IPS-11a (cell line): ENCODE results near the gene TMA7.

ENCODE experiments used
- H3K4me3 ChIP-seq: one replicate; pipeline ENCODE4 v1.5.1; 2013; ENCODE audit warnings: low read depth, low read length, control low read depth

TMA7 gene

DNA sequence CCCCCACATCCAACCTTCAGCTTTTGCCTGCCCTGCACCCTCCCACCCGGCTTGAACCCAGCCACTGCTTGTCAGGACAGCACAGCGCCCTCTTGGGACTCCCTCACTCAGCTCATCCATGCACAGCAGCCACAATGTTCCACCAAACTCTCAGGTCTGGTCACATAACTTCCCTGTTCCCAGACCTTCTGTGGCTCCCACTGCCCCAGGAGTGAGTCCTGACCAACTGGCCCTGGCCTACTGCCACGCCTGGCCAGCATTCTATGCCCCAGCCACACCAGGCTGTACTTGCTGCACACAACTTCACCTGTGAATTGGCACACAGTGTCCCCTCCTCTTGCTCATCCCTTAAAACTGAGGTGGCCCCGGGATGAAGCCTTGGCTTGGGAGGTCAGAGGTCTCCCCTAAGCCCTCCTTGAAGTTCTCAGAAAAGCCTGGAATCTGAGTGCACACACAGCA, 31.2 kb upstream of the TMA7 start:
- H3K4me3 ChIP-seq = no peak overlapping the region

DNA sequence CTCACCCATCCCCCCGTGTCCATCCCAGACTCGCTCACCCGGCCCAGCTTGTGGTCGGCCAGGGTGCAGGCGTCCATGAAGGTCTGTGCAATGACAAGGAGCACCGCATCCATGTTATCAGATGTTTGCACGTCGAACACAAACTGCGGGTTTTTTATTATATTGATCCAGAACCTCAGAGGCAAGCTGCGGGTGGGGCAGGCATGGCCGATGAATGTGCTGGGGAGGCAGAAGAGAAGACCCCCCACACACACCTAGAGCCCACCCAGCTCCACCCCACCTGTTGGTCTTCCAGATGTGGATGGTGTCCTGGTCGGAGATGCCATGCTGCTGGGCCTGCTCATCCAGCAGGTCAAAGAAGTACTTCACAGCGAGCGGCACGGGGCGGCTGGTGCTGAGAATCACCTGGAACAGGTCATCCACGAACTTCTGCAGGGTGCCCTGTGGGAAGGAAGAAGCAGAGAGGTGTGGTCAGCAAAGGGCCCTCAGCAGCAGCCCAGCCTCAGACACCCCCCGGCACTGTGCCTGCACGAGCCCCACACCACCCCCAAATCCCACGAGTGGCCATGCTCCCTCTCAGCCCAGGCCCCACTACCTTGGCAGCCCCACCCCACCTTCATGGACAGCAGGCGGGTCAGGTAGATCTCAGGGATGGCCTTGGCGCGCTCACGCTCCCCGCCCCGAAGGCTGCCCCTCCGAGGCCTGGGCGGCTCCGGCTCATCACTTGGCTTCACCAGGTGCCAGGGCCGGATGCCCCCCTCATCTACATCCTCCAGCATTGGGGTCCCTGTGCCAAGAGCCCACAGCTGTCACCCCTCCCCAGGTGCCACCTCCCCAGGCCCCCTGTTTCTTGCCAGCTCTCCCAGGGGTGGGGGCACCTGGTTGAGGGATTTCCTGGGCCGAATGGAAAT, 30.5 kb upstream of the TMA7 start:
- no peak overlapping the region for H3K4me3 ChIP-seq

DNA sequence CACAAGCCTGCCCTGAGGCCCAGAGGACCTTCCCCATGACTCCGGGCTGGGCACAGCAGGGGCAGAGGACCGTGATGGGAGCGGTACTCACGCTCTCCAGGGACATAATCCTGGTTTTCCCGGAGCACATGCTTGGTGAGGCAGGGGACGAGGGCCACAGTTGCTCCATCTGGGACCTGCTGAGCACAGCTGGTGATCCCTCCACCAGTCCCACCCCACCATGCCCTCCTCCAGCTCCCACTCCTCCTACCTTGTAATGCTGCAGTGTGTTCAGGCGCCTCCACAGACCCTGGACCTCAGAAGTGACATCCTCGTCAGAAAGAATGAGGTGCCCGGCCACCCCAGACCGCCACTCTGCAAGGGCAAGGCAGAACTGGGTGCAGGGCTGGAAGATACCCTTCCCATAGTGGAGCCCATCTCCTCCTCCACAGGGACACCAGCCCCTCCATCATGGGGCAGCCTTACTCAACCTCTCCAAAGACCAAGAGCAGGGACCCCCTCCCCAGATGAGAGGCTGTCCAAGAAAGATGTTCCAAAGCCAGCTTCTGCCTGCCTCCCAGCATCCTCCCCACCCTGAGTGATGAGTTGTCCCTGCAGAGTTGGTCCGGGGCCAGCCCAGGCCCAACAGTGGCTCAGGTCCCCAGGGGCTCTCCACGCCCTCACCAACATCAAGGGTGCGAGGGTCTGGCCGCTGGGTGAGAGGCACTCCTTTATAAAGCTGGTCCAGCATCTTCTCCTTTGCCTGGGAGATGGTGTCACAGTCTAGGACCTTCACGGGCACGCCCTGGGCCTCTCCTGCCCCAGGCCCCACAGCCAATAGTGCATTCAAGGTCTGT, 29.6 kb upstream of the TMA7 start:
- H3K4me3 ChIP-seq = no peak overlapping the region

DNA sequence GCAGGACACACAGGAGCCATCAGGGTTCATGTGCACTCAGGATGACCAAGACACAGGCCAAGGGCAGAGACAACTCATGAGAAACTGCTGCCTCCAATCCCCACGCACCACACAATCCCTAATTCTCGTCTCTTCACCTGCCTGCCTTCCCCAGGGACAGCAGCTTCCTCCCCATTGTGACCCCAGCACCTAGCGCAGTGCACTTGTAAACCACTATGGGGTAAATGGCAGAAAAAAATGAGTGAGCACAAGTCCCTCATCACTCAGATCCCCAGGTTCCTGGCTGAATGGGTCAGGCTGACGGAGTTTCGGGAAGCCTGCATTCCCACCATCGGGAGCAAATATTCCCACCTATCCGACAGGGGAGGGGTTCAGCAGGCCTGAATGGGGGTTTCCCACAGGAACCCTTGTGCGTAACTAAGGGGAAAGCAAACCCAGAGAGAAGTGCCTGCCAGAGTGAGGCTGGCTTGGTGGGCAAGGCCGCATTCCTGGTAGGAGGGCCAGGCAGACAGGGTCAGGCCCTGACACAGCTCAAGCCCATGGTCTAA, 28.9 kb upstream of the TMA7 start:
- no peak overlapping the region for H3K4me3 ChIP-seq

DNA sequence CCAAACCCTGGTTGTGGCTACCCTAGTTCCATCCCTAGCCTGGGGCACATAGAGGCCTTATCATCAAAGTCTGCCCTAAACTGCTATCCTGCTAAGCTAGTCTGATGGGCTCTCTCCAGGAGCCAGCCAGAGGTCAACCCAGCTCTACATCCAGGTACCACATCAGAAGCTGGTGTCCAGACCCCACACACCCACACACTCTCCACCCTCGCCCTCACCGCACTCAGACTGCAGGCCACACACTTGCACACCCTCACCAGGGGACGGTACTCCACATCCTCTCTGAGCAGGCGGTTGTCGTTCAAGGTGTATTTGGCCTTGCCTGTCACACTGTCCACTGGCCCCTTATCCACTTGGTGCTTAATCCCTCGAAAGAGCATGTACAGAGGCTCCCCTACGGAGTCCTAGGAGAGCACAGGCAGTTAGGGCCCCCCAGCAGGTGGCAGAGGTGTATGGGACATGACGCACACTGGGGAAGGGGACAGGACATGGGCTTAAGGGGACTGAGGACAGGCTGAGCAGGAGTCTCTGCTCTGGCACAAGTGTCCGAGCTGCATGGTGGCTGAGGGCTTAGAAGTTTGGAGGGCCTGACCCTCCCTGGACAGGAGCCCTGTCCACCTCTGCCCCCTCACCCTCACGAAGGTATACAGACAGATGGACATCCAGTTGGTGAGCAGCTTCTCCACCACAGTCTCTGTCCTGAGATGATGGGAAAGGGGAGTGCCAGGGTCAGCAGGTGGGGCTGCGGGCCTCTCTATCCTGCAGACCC, 28.3 kb upstream of the TMA7 start:
- no peak overlapping the region for H3K4me3 ChIP-seq

DNA sequence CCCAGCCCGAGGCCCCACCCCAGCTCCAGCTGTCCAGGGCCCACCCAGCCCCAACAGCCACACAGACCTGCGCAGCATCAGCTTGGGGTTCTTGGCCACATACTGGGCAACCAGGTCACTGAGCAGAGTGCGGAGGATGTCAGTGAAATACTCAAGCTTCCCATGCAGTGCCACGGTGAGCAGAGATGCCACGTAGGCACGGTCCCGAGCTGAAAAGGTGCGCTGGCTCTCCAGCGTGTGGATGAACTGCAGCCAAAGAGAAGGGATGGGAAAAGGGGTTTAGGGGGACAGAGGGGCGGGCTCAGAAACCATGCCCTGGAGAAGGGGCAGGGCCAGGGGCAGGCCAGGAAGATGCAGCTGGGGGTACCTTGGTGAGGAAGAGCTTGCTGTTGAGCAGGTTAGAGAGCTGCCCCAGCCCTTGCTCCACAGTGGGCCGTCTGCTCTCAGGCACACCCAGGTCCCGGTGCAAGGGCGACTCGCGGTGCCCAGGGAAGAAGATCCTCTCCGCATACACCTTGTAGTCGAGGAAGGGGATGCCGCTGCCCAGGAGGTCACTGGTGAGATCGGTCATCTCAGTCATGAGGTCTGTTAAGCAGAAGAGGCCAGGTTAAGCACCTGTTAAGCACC, 27.6 kb upstream of the TMA7 start:
- H3K4me3 ChIP-seq = no peak overlapping the region

DNA sequence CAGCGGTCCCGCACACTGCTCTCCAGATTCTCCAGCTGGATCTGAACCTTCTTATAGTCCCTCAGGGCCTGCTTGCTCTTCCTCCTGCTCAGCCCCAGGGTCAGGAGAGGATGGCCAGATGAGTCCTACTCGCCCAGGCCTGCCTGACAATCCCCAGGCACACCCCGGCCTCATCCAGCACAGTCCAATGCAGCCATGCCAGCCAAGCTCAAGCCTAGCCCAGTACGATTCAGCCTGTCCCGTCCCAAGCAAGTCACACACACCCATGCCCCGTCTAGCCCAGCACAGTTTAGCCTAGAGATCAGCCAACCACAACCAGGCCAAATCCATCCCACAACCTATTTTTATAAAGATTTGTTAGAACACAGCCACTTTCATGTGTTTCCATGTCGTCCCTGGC, 27.0 kb upstream of the TMA7 start:
- H3K4me3 ChIP-seq = no peak overlapping the region

DNA sequence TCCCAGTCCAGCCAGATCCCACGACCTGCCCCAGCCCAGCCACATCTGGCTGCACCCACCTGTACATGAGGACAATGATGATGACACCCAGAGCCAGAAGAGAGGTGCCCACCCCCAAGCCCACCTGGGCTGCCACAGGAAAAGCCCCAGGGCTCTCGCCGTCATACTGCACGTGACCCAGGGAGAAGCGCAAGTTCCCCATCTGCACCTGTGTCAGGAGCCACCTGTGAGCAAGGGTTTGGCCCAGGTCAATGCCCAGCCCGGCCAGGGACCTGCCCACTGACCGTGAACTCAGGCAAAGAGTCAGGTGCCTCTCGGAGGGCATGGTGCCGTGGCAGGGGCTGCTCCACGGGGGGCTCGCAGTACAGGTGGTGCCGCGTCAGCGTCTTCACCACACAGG, 26.4 kb upstream of the TMA7 start:
- H3K4me3 ChIP-seq = no peak overlapping the region

DNA sequence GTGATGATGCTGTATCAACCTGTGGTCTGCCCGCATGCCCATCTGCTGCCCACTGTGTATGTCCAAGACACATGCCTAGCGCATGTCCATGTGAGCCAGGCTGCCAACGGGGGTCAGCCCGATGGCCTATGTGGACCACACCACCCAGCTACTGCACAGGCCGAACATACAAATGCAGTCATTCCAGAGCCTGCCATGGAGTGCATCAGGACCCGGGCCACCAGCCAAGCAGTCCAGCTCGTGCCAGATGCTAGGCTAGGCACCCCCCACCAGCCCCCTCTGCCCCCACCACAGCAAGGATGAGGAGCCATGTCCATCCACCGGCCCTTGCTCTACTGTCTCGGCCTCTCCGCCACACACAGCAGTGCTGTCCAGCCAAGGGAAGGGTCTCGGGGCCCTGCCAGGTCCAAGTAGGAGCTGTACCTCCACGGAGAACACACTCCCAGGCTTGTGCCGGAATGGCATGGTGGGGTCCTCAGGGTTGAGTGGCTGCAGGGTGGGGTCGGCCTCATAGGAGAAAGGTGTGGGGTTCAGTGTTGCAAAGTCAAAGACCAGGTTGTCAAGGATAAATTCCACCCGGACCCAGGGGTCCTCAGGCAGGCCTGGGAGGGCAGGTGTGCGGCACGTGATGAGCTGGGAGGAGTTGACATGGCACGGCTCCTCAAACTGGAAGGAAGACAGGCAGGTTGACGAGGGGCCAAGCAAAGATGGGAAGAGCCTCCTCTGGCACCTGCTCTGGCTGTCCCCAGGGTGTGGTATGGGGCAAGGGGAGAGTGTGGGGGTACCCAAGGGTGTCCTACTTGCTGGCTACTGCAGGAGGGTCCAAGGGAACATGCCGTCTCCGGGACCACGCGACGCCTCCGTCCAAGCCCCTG, 25.4 kb upstream of the TMA7 start:
- no peak overlapping the region for H3K4me3 ChIP-seq

DNA sequence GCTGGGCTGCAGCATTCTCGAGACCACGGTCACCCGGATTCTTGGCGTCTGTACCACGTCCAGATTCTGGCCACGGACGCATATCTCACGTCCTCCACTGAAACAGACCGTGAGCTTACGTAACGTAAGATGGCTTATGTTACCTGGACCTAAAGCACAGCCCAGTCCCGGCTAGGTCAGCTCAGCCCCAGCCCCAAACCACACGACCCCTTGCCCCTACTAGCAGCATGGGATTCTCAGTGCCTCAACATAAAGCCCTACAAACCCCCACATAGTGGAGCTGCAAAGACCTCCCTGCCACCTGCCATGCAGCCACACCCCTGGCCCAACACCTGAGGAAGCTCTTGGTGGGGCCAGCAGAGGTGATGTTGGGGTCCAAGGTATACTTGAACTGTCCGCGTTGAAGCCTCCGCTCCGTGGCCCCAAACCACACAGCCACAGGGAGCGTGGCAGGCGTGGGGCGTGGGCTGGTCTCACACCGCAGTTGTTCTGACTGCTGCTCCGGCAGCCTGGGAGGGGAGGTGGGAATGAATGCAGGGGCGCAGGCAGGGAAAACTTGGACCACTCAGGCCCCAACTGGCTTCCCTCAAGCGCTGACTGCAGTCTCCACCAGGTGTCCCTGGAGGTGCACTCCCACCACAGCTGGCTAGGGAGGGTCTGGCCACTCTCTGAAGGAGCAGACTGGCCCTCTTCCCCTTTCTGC, 24.7 kb upstream of the TMA7 start:
- H3K4me3 ChIP-seq = no peak overlapping the region

DNA sequence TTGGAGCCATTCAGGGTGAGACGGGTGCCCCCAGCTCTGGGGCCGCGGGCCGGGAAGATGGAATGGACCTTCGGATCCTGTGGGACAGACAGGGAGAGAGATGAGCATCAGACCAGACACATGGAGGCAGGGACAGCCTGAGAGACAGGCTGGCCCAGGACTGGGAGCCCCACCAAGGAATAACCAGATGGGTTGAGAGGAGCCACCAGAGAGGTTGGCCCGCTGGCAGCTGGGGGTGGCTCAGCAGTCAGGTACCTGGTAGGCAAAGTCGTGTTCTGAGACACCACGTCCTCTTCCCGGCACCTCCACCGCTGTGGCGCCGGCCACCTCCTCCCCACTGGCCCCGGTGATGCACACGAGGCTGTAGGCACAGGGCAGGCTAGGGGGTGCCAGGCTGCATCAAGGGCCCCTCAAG, 24.0 kb upstream of the TMA7 start:
- no peak overlapping the region for H3K4me3 ChIP-seq

DNA sequence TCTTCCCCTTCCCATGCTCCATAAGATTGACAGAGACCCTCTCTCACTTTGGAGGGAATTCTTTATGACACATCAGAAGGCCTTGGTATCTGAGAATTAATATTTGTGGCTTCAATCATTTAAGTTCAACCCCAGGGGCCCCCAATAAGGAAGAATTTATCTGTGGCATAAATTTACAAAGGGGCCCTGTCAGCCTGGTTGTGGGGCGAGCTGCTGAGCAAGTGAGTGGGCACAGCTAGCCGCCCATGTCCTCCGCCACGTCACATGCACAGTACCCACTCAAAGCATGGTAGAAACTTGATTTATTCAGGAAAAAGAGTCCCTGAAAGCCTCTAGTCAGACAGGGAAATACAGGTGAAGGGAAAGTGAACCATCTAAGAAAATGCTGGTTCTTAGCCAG, 23.5 kb upstream of the TMA7 start:
- no peak overlapping the region for H3K4me3 ChIP-seq

DNA sequence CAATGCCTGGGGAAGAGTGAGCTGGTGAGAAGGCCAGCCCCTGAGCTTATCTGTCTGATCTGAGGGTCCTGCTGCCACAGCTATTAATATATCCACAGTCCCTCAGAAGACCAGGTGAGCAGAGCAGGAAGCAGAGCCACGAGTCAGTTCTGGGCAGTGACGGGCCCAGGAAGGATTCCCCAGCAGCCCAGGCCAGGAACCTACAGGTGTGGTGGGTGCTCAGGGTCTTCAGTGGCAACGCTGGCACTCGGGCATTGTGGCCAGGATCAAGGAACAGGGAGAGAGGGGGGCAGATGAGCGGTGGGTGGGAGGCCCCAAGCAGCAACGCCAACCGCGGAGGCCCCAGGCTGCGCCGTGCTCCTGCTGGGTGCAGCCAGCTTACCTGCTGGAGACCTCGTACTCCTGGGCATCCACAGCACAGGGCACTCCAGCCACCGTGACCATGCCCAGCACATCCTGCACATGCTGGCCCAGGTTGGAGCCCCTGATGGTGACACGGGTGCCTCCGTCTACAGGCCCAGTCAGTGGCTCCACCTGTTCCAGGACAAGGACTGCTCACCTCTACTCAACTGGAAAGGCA, 22.4 kb upstream of the TMA7 start:
- no peak overlapping the region for H3K4me3 ChIP-seq

DNA sequence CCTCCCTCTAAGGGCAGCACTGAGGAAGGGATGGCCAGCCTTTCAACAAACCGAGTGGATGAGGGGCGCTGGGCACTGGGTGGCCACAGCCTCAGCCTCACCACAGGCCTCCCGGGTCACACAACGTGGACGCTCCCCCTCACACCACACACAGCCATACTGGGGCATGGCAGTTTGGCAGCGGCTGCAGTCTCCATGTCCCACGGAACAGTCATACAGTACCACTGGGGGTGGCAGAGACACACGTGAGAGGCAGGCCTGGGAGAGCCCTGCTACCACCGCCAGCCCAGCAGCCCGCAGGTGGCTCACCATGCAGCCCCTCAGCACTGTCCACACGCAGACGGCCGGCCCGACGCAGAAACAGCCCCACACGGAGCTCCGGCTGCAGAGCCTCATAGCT, 21.9 kb upstream of the TMA7 start:
- H3K4me3 ChIP-seq = no peak overlapping the region

DNA sequence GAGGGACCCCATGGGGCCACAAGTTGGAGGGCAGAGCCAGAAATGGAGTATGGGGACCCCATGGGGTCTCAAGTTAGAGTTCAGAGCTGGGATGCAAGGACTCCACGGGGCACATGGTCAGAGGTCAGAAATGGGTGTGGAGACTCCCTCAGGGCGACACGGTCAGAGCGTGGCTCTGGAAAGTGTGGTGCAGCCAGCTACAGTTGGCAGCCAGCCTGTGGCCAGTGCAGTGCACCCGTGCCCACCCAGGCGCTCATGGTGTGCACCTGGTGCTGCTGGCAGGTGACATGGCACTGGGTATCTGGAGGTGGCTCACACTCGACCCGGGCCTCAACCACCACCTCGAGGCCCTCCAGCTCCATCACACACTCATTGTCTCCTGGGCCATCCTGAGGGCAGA, 21.4 kb upstream of the TMA7 start:
- no peak overlapping the region for H3K4me3 ChIP-seq

DNA sequence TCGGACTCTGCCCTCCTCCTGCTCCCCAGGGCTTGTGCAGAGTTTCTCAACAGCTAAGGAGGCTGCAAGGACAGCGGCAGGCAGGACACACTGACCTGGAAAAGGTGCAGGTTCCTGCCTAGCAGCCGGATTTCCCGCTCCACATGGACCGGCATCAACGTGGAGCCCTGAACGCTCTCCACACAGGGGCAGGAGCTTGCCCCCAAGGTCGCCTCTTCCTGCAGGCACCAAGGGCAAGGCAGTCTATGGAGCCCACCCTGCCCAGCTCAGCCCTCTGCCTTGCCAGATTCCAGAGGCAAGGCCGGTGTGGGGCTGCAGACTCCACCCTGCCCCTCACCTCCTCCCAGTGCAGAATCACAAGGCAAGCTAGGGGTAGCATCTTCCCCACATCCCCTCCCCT, 20.9 kb upstream of the TMA7 start:
- no peak overlapping the region for H3K4me3 ChIP-seq

DNA sequence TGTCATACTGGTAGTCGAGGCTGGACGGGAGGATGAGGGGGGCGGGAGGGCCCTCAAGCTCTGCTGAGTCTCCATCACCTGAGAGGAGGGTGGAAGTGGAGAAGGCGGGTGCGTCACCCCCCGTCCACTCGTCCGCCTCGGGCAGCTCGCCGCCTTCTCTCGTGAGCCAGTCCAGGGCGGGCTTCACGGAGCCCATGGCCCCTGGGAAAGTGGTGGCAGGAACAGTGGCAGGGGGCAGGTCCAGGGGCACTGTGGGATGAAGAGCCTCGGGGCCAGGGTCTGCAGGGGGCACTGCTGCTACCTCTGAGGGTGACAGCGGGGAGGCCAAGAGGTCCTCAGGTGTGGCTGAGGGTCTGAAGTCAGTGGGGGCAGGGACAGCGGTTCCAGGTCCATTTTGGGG, 20.5 kb upstream of the TMA7 start:
- no peak overlapping the region for H3K4me3 ChIP-seq

DNA sequence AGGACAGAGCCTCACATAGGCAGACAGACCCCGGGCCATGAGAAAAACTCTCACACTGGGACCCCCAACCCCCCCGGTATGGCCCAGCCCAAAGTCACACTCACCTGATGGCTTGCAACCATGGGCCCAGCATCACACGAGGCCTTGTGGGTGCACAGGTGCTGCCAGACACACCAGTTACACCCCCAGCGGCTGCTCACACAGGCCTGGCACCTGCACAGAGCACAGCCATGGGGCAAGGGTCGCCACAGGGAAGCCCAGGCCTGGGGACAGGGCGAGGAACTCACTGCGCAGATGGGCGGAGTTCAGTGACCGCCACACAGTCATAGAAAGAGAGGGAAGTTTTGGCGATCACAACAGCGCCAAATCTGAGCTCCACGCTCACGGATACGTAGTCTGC, 19.5 kb upstream of the TMA7 start:
- H3K4me3 ChIP-seq = no peak overlapping the region

DNA sequence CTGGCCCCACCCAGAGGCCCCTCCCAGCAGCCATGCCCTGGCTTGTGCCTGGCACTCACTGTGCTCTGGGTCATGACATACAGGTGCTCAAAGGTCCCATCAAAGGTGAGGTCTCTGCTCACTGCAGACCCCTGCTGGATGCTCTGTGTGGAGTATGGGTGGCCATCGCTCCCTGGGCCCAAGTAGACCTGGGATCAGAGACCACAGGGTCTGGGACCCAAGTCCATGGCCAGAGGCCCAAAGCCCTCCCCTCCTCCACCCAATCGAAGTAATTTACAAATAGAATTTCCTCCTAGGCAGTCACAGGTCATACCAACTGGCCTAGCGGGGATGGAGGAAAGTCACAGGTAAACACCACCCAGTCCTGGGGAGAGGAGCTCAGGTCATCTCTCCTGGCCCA, 17.8 kb upstream of the TMA7 start:
- H3K4me3 ChIP-seq = no peak overlapping the region
